ENCODE results near the gene PLEKHM2.

PLEKHM2 gene

DNA sequence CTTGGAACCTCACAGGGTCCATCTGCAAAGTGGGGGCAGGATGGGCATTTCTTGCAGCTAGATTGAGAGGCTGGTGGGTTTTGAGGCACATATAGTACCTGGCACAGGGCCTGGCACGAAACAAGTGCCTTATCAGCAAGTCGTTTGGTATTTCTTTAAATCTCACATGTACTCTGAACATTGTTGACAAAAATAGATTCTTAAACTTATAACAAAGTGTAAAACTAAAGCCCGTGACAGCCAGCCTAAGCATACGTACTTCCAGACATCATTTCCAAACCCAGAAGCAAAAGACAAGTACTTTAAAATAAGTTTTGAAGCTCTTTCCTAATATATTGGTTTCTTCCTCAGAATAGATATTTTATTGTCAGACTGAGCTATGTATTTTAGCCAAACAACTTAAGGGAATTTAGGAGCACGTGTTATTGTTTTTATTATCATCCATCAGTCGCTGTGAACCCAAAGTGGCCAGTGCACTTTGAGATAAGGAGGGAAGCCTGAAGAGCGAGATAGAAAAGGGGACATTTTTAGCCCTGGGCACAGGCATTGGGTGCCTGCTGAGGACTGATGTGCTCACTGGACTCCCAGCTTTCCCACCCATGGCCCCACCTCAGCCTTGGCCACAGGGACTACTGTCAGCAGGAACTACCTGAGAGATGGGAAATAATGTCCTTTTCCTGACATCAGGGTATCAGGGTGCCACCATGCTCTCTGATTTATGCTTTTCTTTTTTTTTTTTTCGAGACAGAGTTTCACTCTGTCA is 77.4 kb downstream of the PLEKHM2 start:
- DNase-seq: no peak

DNA sequence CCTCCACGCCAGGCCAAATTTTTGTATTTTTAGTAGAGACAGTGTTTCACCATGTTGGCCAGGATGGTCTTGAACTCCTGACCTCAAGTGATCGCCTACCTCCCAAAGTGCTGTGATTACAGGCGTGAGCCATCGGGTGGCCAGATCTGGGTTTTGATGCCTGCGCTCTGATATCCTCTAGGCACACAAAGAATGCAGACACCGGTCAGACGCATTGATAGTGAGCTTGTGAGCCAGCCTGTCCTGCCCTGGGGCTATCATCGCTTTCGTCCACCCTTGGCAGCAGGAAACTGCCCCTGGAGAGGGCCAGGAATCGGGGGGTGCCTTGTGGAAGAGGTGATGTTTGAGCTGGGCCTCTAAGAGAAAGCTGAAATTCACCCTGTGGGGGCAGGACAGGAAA is 78.4 kb downstream of the PLEKHM2 start:
- DNase-seq: no peak

DNA sequence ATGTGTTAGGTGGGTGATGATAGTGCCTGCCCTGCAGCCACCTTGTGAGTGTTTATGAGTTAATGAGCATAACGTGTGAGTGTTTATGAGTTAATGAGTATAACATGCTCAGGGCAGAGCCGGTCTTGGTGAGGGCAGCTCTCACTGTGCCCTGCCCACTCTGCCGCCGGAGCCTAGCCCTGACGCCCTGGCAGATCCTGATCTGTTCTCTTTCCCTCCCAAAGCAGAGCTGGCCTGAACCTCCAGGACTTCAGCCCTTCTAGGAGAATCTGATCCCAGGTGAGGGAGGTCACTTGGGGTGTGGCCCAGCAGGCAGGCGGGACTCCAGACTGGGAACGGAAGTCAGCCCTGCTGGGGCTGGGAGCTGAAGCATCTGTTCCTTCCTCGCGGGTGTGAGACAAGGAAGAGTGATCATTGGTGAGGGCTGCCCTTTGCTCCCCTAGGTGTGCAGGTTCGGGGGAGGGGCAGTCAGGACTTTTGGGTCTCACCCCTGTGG is 80.2 kb downstream of the PLEKHM2 start:
- DNase-seq: no peak

DNA sequence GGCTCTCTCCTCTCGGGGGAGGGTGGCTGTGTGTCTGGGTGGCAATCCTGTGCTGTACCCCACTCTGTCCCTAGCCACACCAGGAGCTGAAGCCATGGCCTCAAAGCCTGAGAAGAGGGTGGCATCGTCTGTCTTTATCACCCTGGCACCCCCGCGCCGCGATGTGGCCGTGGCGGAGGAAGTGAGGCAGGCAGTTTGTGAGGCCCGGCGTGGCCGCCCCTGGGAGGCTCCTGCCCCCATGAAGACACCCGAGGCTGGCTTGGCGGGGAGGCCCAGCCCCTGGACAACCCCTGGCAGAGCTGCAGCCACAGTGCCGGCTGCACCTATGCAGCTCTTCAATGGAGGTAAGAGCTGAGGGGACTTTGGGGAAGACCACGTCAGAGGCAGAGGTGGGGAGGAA is 80.8 kb downstream of the PLEKHM2 start:
- DNase-seq: no peak

DNA sequence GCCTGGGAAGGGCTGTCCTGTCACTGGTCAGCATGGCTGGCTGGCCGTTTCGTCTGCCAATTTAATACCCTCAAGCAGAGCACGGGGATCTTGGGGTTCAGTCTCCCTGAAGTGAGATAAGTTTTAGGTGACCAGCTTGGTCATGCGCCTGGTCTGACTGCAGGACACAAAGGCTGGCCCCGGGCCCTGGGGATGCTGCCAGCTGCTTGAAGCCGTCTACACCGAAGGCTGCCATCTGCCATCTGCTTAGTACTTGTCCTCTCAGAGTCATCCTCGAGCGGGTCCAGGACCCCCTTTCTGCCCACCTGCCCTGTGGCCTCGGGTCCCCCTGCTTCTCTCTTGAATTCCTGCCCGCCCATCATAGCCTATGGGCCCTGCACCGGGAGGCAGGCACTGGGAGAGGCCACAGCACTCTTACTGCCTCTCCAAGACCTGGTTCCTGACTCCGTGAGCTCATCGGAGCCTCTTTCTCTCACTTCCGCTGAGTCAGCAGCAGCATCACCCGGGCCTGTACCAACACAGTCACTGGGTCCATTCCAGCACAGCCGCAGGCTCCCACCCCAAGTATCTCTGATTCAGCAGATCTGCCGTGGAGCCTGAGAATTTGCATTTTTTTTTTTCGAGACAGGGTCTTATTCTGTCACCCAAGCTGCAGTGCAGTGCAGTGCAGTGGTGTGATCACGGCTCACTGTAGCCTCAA is 81.5 kb downstream of the PLEKHM2 start:
- DNase-seq: peak; percentile 34

DNA sequence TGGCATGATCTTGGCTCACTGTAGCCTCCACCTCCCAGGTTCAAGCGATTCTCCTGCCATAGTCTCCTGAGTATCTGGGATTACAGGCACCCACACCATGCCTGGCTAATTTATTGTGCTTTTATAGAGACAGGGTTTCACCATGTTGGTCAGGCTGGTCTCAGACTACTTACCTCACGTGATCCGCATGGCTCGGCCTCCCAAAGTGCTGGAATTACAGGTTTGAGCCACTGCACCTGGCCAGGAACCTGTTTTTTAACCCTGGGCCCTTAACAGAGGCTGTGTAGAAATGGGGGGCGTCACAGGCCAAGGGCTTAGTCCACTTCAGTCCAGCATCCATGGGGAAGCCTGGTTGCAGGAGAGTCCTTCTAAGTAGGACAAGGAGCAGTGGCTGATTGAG is 83.8 kb downstream of the PLEKHM2 start:
- no peak for DNase-seq

DNA sequence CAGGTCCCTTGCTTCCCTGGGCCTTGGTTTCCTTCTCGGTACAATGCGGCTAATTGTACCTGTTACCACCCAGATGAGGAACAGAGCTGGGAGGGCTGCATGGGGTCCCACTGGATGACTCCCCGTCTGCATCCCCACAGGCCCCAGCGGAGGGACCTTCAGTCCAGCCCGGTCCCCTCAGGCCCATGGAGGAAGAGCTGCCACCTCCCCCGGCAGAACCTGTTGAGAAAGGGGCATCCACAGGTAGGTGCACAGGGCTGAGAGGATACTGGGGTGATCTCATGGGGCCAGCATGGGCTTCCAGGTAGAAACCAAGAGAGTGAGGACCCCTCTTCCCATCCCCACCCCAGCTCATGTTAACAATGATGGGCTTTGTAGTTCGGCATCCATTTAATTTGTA is 84.3 kb downstream of the PLEKHM2 start:
- DNase-seq: no peak

DNA sequence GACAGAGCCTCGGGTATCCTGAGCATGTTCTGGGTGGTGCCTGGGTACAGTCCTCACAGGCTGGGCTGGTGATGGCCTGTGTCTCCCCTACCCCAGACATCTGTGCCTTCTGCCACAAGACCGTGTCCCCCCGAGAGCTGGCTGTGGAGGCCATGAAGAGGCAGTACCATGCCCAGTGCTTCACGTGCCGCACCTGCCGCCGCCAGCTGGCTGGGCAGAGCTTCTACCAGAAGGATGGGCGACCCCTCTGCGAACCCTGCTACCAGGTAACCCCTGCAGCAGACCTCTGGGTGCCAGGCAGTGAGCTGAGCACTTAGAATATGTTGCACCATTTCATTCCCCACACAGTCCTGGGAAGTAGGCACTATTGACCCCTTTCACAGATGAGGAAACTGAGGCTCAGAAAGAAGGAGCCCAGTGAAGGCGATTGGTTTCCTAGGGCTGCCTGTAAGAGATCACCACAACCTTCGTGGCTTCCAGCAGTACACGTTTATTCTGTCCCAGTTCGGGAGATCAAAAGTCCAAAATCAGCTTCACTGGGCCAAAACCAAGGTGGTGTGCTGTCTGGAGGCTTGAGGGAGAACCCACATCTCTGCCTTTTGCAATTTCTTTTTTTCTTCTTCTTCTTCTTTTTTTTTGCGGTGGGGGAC is 86.3 kb downstream of the PLEKHM2 start:
- no peak for DNase-seq

DNA sequence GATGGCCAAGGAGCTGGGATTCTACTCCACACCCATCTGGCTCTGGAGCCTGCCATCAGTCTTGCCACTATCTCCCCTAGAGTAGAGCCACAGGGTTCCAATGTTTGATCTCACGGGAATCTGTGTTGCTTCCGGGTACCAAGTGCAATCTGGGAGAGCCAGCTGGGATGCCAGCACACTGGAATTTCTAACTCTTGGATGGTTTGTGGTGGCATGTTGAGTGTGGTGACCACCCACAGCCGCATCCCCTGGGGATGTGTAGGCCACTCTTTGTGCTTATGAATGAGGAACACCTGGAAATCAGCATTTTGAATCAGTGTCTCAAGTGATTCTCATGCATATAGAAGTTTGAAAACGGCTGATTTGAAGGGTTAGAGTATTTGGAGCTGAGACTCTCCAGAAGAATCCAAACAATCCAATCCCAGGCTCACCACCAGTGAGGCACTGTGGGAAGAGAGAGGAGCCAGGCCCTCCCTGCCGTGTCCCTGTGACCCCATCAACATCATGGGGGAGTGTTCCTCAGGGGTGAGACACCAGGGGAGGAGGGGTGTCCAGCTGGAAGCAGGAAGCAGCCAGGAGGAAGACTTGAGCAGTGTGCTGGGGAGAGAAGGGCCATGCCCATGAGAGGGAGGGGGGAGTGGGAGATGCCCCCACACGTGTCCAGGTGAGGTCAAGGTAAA is 87.9 kb downstream of the PLEKHM2 start:
- DNase-seq: no peak

DNA sequence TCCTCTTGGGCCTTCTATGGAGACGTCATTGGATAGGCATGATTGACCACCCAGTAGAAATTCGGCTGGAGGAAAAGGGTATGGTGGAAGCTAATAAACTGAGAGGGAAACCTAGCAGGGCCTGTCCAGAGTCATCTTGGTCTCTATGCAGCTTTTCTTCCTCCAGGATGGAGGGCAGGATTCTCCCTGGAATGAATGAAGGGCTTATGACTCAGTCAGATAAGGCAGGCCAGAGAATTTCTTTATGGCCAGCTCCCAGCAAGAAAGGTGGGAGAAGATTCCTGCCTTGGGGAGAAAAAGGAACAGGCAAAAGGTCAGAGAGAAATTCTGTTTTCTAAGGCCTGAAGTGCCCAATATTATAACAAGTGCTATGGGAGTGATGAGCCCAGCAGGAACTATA is 91.6 kb downstream of the PLEKHM2 start:
- DNase-seq: no peak

DNA sequence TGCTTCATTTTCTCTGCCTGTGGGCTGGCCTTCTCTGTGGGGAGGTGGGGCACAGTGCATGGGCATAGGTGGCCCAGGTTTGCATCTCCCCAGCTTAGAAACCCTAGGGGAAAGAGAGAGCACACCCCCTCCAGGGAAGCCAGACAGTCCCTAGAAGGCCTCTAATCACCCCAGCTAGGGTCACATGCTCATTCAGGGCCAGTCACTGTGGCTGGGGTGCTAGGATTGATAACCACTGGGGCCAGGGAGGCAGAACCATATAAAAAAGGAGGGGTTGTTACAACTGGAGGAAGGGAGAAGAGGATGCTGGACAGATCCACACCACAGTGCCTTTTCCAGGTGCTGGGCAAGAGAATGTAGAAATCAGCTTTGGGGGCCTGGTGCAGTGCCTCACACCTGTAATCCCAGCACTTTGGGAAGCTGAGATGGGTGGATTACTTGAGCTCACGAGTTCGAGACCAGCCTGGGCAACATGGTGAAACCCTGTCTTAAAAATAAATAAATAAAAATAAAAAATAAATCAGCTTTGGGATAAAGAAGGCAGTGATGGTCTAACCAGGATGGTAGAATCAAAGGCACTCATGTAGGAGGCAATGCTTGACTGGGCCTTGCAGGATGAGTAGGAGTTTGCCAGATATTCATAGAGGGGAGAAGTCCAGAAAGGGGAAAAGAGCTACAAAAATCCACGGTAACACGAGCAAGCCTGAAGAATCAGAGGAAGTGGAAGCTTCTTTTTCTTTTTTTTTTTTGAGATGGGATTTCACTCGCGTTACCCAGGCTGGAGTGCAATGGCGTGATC is 94.0 kb downstream of the PLEKHM2 start:
- DNase-seq: no peak

Measured in fibroblast of upper back skin (primary cell).